ENCODE measurements around the gene PLEKHD1.
A peak's percentile ranks its signal among the peaks of the same experiment; 100 is the strongest.
"Not testable (repeated sequence)": the region's sequence is repeated elsewhere in the genome, so short reads cannot be mapped to it uniquely, and the experiment has no call there.

PLEKHD1 gene

DNA sequence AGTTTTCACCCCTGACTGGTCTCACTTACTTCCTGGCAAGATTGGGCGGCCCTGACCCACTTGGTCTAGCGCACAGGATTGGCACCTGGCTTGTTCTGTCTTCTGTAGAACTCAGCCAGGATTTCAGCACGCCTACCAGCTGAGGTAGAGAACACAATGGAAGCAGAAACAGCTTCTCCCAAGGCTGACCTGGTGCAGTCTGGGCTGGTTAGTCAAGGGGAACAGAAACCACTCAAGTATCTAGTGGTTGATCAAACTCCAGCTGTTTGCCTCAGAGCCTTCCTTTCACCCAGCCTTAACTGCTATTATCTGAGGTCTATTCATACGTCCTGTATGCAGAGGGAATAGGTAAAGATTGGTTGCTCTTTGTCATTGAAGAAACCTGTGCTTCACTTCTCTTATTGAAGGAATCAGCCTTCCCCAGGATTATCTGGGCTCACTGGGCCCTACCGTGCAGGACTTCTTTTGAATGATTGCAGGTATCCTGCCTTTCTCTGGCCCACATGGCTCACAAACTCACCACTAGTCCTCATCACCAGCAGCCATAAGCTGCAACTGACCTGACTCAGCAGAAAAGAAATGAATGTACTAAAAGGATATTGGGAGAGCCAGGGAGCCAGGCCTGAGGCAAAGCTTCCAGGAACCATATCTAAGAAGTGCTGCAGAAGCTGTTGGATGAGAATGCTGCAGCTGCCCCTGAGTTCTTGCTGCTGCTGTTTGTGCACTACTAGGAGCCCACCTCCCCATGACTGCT lies 2.5 kb upstream of the PLEKHD1 start:
- no peak for DNase-seq (ENCODE audit: low read depth)

GRCh38 chr14:69483765-69484443 lies 624 bp upstream of the PLEKHD1 start:
- no peak for DNase-seq (ENCODE audit: low read depth)

- DNase-seq (ENCODE audit: low read depth) = no peak
Measured at GRCh38 chr14:69485315-69485660, 760 bp downstream of the PLEKHD1 start.

- no peak for DNase-seq (ENCODE audit: low read depth)
Measured at GRCh38 chr14:69485701-69486100, 1.2 kb downstream of the PLEKHD1 start.

DNA sequence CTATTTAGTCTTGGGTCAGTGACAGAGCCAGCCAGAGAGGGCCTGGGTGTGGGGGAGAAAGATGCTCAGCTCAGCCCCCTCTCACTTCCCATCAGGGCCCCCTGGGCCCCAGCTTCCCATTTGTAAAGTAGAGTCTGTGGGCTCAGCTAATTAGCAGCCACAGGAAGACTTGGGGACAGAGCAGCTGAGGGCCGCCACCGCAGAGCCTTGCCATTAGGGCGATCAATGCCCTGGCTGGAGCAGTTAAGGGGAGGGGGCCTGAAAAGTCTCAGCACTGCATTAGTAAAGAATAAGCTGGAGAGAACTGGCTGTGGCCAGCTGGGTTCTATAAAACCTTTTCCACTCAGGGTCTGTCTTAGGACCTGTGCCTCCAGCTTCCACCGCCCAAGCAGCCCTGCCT lies 2.7 kb downstream of the PLEKHD1 start:
- no peak for DNase-seq (ENCODE audit: low read depth)

GRCh38 chr14:69487771-69488170 lies 3.2 kb downstream of the PLEKHD1 start:
- no peak for DNase-seq (ENCODE audit: low read depth)

DNA sequence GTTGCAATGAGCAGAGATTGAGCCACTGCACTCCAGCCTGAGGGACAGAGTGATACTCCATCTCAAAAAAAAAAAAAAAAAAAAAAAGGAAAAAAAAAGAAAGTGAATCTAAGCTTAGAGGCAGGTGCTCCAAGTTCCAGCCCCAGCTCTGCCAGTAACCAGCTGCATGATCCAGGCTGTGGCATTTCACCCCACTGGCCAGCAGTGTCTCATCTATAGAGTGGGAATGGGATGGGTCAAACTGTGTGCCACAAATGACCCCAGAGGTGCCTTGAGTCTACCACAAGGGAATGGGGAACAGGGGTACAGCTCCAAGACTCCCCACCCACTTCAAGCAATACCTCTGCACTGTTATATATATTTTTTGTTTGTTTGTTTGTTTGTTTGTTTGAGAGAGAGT lies 5.0 kb downstream of the PLEKHD1 start:
- DNase-seq (ENCODE audit: low read depth) = no peak

GRCh38 chr14:69490219-69490918 lies 5.8 kb downstream of the PLEKHD1 start:
- no peak for DNase-seq (ENCODE audit: low read depth)

DNA sequence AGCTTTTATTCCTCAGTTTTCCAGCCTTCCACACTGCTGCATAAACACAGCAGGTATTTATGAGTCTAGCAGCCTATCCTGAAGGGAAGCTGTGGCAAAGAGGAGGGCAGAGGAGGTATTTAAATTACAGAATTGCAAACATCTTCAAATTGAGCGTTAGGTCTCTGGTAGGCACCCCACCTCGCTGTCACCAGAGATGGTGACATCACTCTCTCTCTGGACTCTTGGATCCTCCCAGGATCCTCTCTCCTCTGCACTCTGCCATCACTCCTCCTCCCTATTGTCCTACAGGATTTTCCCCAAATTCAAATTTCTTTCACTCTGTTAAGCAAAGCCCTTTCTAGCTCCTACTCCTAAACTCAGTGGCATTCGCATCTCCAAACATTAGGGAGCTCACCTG lies 6.7 kb downstream of the PLEKHD1 start:
- DNase-seq (ENCODE audit: low read depth) = no peak

- no peak for DNase-seq (ENCODE audit: low read depth)
Measured at GRCh38 chr14:69493038-69493437, 8.5 kb downstream of the PLEKHD1 start.

DNA sequence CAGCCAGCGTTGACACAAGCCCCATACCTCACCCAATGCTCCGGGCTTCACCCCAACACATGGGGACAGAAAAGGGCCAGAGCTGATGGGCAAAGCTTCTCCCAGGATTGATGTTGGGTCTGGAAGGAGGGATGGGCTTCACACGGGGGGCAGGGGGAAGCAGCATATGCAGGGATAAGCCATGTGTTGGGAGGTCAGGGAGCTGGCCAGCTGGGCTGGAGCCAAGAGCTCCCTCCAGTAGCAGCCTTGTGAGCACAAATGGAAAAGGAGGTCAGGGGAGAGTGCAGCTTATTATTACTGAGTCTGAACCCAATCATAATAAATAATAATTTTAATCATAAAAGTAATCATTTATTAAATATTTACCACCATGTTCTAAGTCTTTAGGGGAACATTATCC lies 9.3 kb downstream of the PLEKHD1 start:
- DNase-seq (ENCODE audit: low read depth) = no peak

DNA sequence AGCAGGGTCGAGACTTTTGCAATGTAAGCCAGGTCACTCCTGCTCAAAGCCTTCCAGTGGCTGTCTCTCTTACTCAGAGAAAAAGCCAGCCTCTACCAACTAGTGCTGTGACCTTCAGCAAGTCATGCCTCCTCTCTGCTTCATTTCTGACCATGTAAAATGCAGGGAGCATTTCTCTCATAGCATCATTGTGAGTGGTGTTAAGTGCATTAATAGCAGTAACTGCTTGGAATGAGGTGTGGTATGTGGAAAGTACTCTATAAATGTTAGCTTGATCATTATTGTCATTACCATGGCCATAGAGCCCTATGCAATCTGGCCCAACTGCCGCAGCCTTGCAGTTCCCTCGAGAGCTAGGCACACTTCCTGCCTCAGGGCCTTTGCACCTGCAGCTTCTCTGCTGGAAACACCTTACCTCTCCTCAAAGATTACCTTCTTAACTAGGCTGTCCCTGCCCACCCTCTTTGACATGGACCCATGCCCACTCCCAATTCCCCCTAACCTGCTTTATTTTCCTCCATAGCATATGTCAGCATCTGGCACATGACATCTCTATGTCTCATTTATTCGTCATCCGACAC lies 10.9 kb downstream of the PLEKHD1 start:
- no peak for DNase-seq (ENCODE audit: low read depth)

DNA sequence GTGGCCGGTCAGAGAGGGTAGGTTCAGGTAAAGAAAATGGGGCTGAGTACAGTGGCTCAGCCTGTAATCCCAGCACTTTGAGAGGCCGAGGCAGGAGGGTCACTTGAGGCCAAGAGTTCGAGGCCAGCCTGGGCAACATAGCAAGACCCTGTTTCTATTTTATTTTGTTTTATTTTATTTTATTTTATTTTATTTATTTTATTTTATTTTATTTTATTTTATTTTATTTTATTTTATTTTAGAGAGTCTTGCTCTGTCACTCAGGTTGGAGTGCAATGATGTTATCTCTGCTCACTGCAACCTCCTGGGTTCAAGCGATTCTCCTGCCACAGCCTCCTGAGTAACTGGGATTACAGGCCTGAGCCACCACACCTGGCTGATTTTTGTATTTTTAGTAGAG lies 13.3 kb downstream of the PLEKHD1 start:
- not testable (repeated sequence) for DNase-seq (ENCODE audit: low read depth)

GRCh38 chr14:69498286-69498685 lies 13.8 kb downstream of the PLEKHD1 start:
- not testable (repeated sequence) for DNase-seq (ENCODE audit: low read depth)

GRCh38 chr14:69499436-69499835 lies 14.9 kb downstream of the PLEKHD1 start:
- no peak for DNase-seq (ENCODE audit: low read depth)

DNA sequence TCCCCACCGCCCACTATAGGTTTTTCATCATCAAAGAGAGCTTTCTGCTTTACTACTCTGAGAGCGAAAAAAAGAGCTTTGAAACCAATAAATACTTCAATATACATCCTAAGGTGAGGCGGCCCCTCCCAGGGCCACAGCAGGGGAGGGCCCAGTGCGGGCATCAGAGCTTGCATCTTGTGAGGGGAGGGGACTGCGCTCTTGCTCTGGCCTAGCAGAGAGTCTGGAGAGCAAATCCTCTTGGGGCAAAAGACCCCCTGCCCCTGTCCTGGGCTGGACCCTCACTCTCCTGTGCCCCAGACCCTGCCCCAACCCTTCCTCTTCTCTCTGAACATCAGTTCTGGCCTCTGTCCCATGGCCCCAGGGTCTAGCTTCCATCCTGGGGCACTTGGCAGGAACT lies 15.6 kb downstream of the PLEKHD1 start:
- DNase-seq (ENCODE audit: low read depth) = no peak

- no peak for DNase-seq (ENCODE audit: low read depth)
Measured at GRCh38 chr14:69500736-69501135, 16.2 kb downstream of the PLEKHD1 start.

DNA sequence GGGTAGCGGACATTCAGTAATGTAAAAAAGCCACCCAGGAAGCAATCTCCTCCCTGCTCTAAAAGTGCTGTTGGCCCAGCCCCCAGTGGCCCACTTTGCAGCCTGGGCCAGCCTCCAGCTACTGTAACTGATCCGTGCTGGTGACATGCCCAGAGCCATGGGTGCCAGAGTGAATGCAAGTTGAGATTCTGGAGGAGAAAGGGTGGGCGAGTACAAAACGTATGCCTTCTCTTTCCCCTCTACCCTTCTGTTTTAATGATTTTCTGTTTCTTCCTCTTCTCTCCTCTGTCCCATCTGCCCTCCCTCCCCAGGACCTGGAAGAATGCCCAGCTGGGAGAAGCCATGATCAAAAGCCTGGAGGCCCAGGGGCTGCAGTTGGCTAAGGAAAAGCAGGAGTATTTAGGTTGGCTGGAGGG lies 16.9 kb downstream of the PLEKHD1 start:
- peak; percentile 25 for DNase-seq (ENCODE audit: low read depth)

DNA sequence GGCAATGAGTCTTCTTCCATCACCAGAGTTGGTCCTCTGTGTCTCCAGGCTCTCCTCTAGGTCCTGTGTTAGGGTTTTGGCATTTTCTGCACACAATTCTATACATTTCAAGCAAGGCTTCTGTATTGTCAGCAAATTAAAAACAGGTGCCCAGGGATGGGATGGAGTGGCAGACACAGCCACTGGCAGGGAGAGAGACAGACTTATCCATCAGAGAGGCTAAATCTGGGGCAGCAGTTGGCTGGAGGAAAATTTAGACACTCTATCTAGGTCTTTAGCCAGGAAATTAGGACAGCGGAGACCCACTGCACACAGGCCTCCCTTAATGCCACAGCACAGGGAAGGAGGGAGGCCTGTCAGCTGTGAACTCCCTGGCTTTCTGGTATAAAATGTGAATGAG lies 20.2 kb downstream of the PLEKHD1 start:
- DNase-seq (ENCODE audit: low read depth) = no peak

GRCh38 chr14:69505338-69506240 lies 21.1 kb downstream of the PLEKHD1 start:
- DNase-seq (ENCODE audit: low read depth) = no peak

- no peak for DNase-seq (ENCODE audit: low read depth)
Measured at GRCh38 chr14:69506241-69506595, 21.7 kb downstream of the PLEKHD1 start.

All from stromal cell of bone marrow (primary cell).